Mucosa of stomach (tissue), 1 donor: ENCODE measurements around the gene PLXNA2.

Experiments
- H3K27me3 ChIP-seq: one replicate; pipeline ENCODE4 v1.7.0; 2013; ENCODE audit warnings: mild to moderate bottlenecking, low read length; ENCODE audit not compliant: control insufficient read depth, insufficient read depth
- H3K36me3 ChIP-seq: one replicate; pipeline ENCODE4 v1.7.0; 2013; ENCODE audit warnings: low read length; ENCODE audit not compliant: control insufficient read depth, insufficient read depth
- H3K4me1 ChIP-seq: one replicate; pipeline ENCODE4 v1.7.0; 2013; ENCODE audit warnings: mild to moderate bottlenecking, low read length; ENCODE audit not compliant: control insufficient read depth, insufficient read depth
- H3K4me3 ChIP-seq: one replicate; pipeline ENCODE4 v1.7.0; 2013; ENCODE audit warnings: low read length
- H3K9ac ChIP-seq: one replicate; pipeline ENCODE4 v1.7.0; 2013; ENCODE audit warnings: mild to moderate bottlenecking, low read length, moderate library complexity
- H3K9me3 ChIP-seq: one replicate; pipeline ENCODE4 v1.7.0; 2013; ENCODE audit warnings: mild to moderate bottlenecking, low read length, moderate library complexity; ENCODE audit not compliant: control insufficient read depth
- donor health status: Pancreatic carcinoma.

PLXNA2 gene

GRCh38 chr1:208145167-208145566, 99.0 kb downstream of the PLXNA2 start:
- H3K4me1 ChIP-seq = peaks cover 40% of the 10 kb centered on the region
- H3K36me3 ChIP-seq = peaks cover 7% of the 10 kb centered on the region
- no peak overlapping the region for H3K9ac ChIP-seq
- H3K4me3 ChIP-seq = no peak overlapping the region
- H3K27me3 ChIP-seq = no peaks in the 10 kb centered on the region
- H3K9me3 ChIP-seq = no peaks in the 10 kb centered on the region

- H3K27me3 ChIP-seq = no peaks in the 10 kb centered on the region
- H3K4me1 ChIP-seq = peaks cover 27% of the 10 kb centered on the region
- no peaks in the 10 kb centered on the region for H3K9me3 ChIP-seq
- no peak overlapping the region for H3K9ac ChIP-seq
- no peaks in the 10 kb centered on the region for H3K36me3 ChIP-seq
- H3K4me3 ChIP-seq = no peak overlapping the region
These were observed 101.4 kb downstream of the PLXNA2 start for GRCh38 chr1:208142590-208143382.

GRCh38 chr1:208141610-208142192, 102.5 kb downstream of the PLXNA2 start:
- Histone ChIP-seq H3K27me3 (no peaks in the 10 kb centered on the region), H3K9ac (no peak overlapping the region), H3K9me3 (no peaks in the 10 kb centered on the region), H3K36me3 (no peaks in the 10 kb centered on the region), H3K4me1 (peaks cover 27% of the 10 kb centered on the region), H3K4me3 (no peak overlapping the region)

- Histone ChIP-seq H3K9me3 (no peaks in the 10 kb centered on the region), H3K36me3 (no peaks in the 10 kb centered on the region), H3K27me3 (no peaks in the 10 kb centered on the region), H3K9ac (no peak overlapping the region), H3K4me1 (peaks cover 25% of the 10 kb centered on the region), H3K4me3 (no peak overlapping the region)
These were observed 104.6 kb downstream of the PLXNA2 start for GRCh38 chr1:208139434-208140045.

GRCh38 chr1:208137193-208137592, 107.0 kb downstream of the PLXNA2 start:
- Histone ChIP-seq H3K9ac (no peak overlapping the region), H3K9me3 (no peaks in the 10 kb centered on the region), H3K36me3 (no peaks in the 10 kb centered on the region), H3K4me3 (no peak overlapping the region), H3K4me1 (peaks cover 29% of the 10 kb centered on the region), H3K27me3 (no peaks in the 10 kb centered on the region)

GRCh38 chr1:208136459-208137182, 107.6 kb downstream of the PLXNA2 start:
- Histone ChIP-seq H3K4me1 (peaks cover 31% of the 10 kb centered on the region), H3K27me3 (no peaks in the 10 kb centered on the region), H3K9ac (no peak overlapping the region), H3K36me3 (no peaks in the 10 kb centered on the region), H3K9me3 (no peaks in the 10 kb centered on the region), H3K4me3 (no peak overlapping the region)

- H3K4me3 ChIP-seq = no peak overlapping the region
- H3K27me3 ChIP-seq = no peaks in the 10 kb centered on the region
- no peak overlapping the region for H3K9ac ChIP-seq
- H3K4me1 ChIP-seq = peaks cover 37% of the 10 kb centered on the region
- H3K9me3 ChIP-seq = no peaks in the 10 kb centered on the region
- H3K36me3 ChIP-seq = no peaks in the 10 kb centered on the region
These were observed 108.8 kb downstream of the PLXNA2 start for GRCh38 chr1:208135354-208135753.

- no peak overlapping the region for H3K9ac ChIP-seq
- peaks cover 37% of the 10 kb centered on the region for H3K4me1 ChIP-seq
- H3K9me3 ChIP-seq = no peaks in the 10 kb centered on the region
- H3K27me3 ChIP-seq = no peaks in the 10 kb centered on the region
- no peaks in the 10 kb centered on the region for H3K36me3 ChIP-seq
- no peak overlapping the region for H3K4me3 ChIP-seq
These were observed 109.7 kb downstream of the PLXNA2 start for GRCh38 chr1:208134491-208134890.

GRCh38 chr1:208133355-208133754, 110.8 kb downstream of the PLXNA2 start:
- no peaks in the 10 kb centered on the region for H3K9me3 ChIP-seq
- H3K27me3 ChIP-seq = no peaks in the 10 kb centered on the region
- H3K4me3 ChIP-seq = no peak overlapping the region
- H3K9ac ChIP-seq = no peak overlapping the region
- H3K36me3 ChIP-seq = no peaks in the 10 kb centered on the region
- H3K4me1 ChIP-seq = peaks cover 37% of the 10 kb centered on the region

- H3K4me1 ChIP-seq = peaks cover 37% of the 10 kb centered on the region
- no peaks in the 10 kb centered on the region for H3K9me3 ChIP-seq
- no peaks in the 10 kb centered on the region for H3K36me3 ChIP-seq
- no peak overlapping the region for H3K4me3 ChIP-seq
- H3K9ac ChIP-seq = no peak overlapping the region
- no peaks in the 10 kb centered on the region for H3K27me3 ChIP-seq
These were observed 111.8 kb downstream of the PLXNA2 start for GRCh38 chr1:208132287-208132882.

GRCh38 chr1:208131621-208132286, 112.4 kb downstream of the PLXNA2 start:
- H3K9ac ChIP-seq = no peak overlapping the region
- H3K9me3 ChIP-seq = no peaks in the 10 kb centered on the region
- no peaks in the 10 kb centered on the region for H3K27me3 ChIP-seq
- no peaks in the 10 kb centered on the region for H3K36me3 ChIP-seq
- H3K4me1 ChIP-seq = peaks cover 37% of the 10 kb centered on the region
- no peak overlapping the region for H3K4me3 ChIP-seq
